Breast epithelium (tissue), 4 donors: ENCODE results near the gene PRKN. TPM values are rescaled to one million over a fixed set of nuclear protein-coding genes. Genes with fewer than 3 reads are reported as not detected.

Experiments used
- DNase-seq, 2 donors: peaks; one replicate each; pipeline ENCODE4 v3.0.0-alpha.2; 2019; ENCODE audit warnings: low spot score in 2 of 2
- H3K27ac ChIP-seq, 2 donors: fragments of 200-600 bp; sonication (generic) in 1 of 2; one replicate each; pipeline ENCODE4 v1.5.1; 2016 to 2019; ENCODE audit warnings: mild to moderate bottlenecking in 1 of 2
- H3K27me3 ChIP-seq, 2 donors: fragments of 200-600 bp; sonication (generic) in 1 of 2; one replicate each; pipeline versions ENCODE4 v1.5.1 to v1.6.0; 2017 to 2019; ENCODE audit warnings: control low read depth in 1 of 2, mild to moderate bottlenecking in 1 of 2
- H3K36me3 ChIP-seq: fragments of 200-600 bp; one replicate; pipeline ENCODE4 v1.5.1; 2019
- H3K4me1 ChIP-seq, 2 donors: fragments of 200-600 bp; sonication (generic); one replicate each; pipeline ENCODE4 v1.5.1; 2016 to 2019; ENCODE audit warnings: control low read depth in 1 of 2
- H3K4me3 ChIP-seq, 3 donors: fragments of 200-600 bp; sonication (generic); 1 replicate in 2 of 3; 2 replicates in 1 of 3; pipeline ENCODE4 v1.5.1; 2016 to 2019; ENCODE audit warnings: mild to moderate bottlenecking in 3 of 3, moderate library complexity in 2 of 3
- H3K9me3 ChIP-seq, 2 donors: fragments of 200-600 bp; sonication (generic) in 1 of 2; one replicate each; pipeline ENCODE4 v1.5.1; 2016 to 2019; ENCODE audit warnings: control low read depth in 1 of 2
- CTCF ChIP-seq, 3 donors: fragments of 450-650 bp; IDR thresholded peaks; one replicate each; pipeline ENCODE4 v1.5.1; 2016 to 2017; ENCODE audit warnings: antibody characterized with exemption in 3 of 3, mild to moderate bottlenecking in 3 of 3, moderate library complexity in 3 of 3
- POLR2A ChIP-seq: fragments of 450-650 bp; IDR thresholded peaks from one replicate; pipeline ENCODE4 v1.6.1; 2016; ENCODE audit warnings: antibody characterized with exemption, mild to moderate bottlenecking, moderate library complexity
- POLR2AphosphoS5 ChIP-seq, 3 donors: sonication (generic); formaldehyde crosslinking; IDR thresholded peaks; one replicate each; pipeline ENCODE4 v1.6.1; 2017; ENCODE audit warnings: antibody characterized with exemption in 3 of 3
- intact Hi-C: fragments of 100-400 bp; cut with DNase I; formaldehyde crosslinking; loops from one replicate; pipeline ENCODE4 v1.15.1; 2023; ENCODE audit warnings: low total_unique reads
- total RNA-seq, 3 donors: library from RNA; depleted of rRNA; stranded (reverse); fragments of >200 nt; gene quantifications; one replicate each; pipeline ENCODE4 v1.1.0, GENCODE V29; 2016

PRKN gene
- total RNA-seq, 3 donors from 2014 or later = 7.2 to 19.0 (median 11.2) TPM

DNA sequence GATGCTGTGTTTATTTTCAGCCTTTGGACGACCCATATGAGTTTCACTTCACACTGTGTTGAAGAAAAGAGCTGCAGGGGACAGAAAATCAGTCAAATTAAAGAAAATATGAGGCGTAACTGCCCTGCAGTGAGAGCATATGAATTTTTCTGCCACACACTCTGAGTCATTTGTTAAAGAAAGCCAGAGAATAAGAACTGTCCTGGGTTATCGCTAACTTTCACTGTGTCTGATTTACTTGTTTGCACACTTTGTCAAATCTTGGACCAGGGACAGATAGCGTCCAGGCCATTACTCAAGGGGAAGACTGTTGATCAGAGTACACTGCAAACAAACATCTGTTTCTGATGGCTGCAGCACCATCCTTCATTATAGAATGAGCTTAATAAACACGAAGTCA, 1326.9 kb downstream of the PRKN start:
- Histone ChIP-seq H3K4me3 (no peak overlapping the region), H3K27me3 (no peaks in the 10 kb centered on the region), H3K4me1 (no peaks in the 10 kb centered on the region), H3K9me3 (peaks cover 9 to 13% of the 10 kb centered on the region in 2 donors), H3K36me3 (no peaks in the 10 kb centered on the region), H3K27ac (no peak overlapping the region)
- DNase-seq = no peak
- TF ChIP-seq POLR2A (no peak), CTCF (IDR thresholded peaks at IDR 0.05) (no peak), POLR2AphosphoS5 (IDR thresholded peaks at IDR 0.05) (no peak)
- intact Hi-C loops = no loop called here

DNA sequence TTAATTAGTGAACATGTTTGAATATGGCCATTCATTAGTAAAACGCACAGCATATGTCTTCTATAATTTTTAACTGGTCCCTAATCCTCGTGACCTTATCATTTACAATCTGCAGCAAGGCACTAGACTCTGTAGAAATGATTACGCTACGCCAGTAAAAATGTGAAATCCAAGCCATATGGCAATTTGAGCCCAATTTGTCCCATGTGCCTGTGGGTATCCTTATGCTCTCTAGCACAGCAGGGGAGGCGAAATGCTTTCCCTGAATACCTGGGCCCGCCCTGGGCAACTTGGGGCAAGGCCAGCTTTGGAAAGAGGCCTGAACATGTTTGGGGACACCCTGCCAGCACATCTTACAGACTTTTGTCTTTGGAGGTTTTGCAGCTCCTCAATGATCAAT, 1331.0 kb downstream of the PRKN start:
- Histone ChIP-seq H3K27ac (no peak overlapping the region), H3K9me3 (peaks cover 9 to 13% of the 10 kb centered on the region in 2 donors), H3K36me3 (no peaks in the 10 kb centered on the region), H3K4me1 (no peaks in the 10 kb centered on the region), H3K27me3 (no peaks in the 10 kb centered on the region), H3K4me3 (no peak overlapping the region)
- TF ChIP-seq CTCF (IDR thresholded peaks at IDR 0.05) (no peak), POLR2A (no peak), POLR2AphosphoS5 (IDR thresholded peaks at IDR 0.05) (no peak)
- no peak for DNase-seq
- intact Hi-C loops = no loop called here

- intact Hi-C loops = no loop called here
- Histone ChIP-seq H3K4me1 (no peaks in the 10 kb centered on the region), H3K9me3 (peaks cover 9 to 13% of the 10 kb centered on the region in 2 donors), H3K4me3 (no peak overlapping the region), H3K36me3 (no peaks in the 10 kb centered on the region), H3K27me3 (no peaks in the 10 kb centered on the region), H3K27ac (no peak overlapping the region)
- DNase-seq = no peak
- TF ChIP-seq POLR2AphosphoS5 (IDR thresholded peaks at IDR 0.05) (no peak), POLR2A (no peak), CTCF (IDR thresholded peaks at IDR 0.05) (no peak)
Measured at GRCh38 chr6:161395716-161396231, 1331.8 kb downstream of the PRKN start.

DNA sequence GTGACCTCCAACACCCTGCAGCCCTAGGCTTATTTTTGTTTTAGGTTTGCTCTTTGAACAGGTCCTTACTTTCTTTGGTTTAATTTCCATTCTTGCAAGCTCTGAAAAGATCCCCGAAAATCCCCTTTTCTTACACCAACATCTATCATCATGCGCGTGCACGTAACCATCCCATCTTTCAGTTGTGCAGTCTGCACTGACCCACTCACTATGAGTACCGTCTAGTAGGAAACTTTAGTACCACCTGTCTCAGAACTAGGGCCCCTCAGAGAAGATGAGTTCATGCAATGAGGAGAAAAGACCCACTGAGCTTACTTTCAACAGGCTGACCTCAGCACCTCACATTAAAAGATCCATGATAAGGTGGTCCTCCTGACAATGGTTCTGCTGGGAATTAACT, 1333.1 kb downstream of the PRKN start:
- Histone ChIP-seq H3K4me3 (no peak overlapping the region), H3K9me3 (peaks cover 7 to 11% of the 10 kb centered on the region in 2 donors), H3K4me1 (no peaks in the 10 kb centered on the region), H3K36me3 (no peaks in the 10 kb centered on the region), H3K27me3 (no peaks in the 10 kb centered on the region), H3K27ac (no peak overlapping the region)
- intact Hi-C loops = no loop called here
- TF ChIP-seq POLR2AphosphoS5 (IDR thresholded peaks at IDR 0.05) (no peak), POLR2A (no peak), CTCF (IDR thresholded peaks at IDR 0.05) (no peak)
- no peak for DNase-seq

DNA sequence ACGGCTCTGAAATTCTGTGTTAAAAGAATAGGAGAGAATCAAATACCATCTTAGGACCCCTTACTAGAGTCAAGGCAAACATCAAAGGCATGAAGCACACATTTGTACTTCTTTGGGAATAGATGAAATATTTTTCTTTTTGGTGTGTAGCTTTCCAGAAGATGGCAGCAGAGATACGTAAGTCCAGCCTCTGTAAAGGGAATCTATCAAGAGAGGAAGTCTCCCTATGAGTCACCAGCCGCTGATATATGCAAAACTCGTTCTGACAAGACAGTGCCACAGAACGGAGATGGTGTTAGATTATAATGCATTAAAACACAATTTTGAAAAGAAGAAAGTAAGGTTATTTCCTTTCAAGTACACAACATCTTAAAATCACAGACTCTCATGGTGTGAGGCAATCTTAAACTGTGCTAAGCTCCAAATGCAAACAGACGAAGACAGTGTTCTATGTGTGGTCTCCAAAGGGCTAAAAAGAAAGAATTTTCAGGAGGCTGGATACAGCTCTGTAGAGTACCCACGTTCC, 1333.7 kb downstream of the PRKN start:
- no peak overlapping the region for H3K4me3 ChIP-seq
- intact Hi-C loops = no loop called here
- no peaks in the 10 kb centered on the region for H3K27me3 ChIP-seq
- H3K36me3 ChIP-seq = no peaks in the 10 kb centered on the region
- no peak overlapping the region for H3K27ac ChIP-seq
- H3K9me3 ChIP-seq = peaks cover 2 to 6% of the 10 kb centered on the region in 2 donors
- no peaks in the 10 kb centered on the region for H3K4me1 ChIP-seq
- TF ChIP-seq POLR2AphosphoS5 (IDR thresholded peaks at IDR 0.05) = no peak
- peak in 2 of 3 donors; percentile 47 to 58 for TF ChIP-seq CTCF (IDR thresholded peaks at IDR 0.05)
- no peak for DNase-seq
